Osteocyte (in vitro differentiated cells): ENCODE results near the gene KRTAP12-3. TPM values are rescaled to one million over a fixed set of nuclear protein-coding genes. Genes with fewer than 3 reads are reported as not detected.
A peak's percentile ranks its signal among the peaks of the same experiment; 100 is the strongest.

Experiments
- DNase-seq: peaks from one replicate; pipeline ENCODE4 v3.0.0; 2021; ENCODE audit warnings: mixed read lengths; ENCODE audit not compliant: unreplicated experiment; ENCODE audit errors: extremely low spot score
- H3K27ac Mint-ChIP-seq: one replicate; pipeline ENCODE4 v1.8.0; 2021; ENCODE audit warnings: mild to moderate bottlenecking, mixed read lengths; ENCODE audit not compliant: unreplicated experiment
- H3K27me3 Mint-ChIP-seq: one replicate; pipeline ENCODE4 v1.8.0; 2021; ENCODE audit warnings: mixed read lengths; ENCODE audit not compliant: unreplicated experiment
- H3K36me3 Mint-ChIP-seq: one replicate; pipeline ENCODE4 v1.8.0; 2021; ENCODE audit warnings: mixed read lengths; ENCODE audit not compliant: unreplicated experiment
- H3K4me1 Mint-ChIP-seq: one replicate; pipeline ENCODE4 v1.8.0; 2021; ENCODE audit warnings: mixed read lengths; ENCODE audit not compliant: unreplicated experiment
- H3K4me3 Mint-ChIP-seq: one replicate; pipeline ENCODE4 v1.8.0; 2021; ENCODE audit warnings: mild to moderate bottlenecking, moderate library complexity, mixed read lengths; ENCODE audit not compliant: unreplicated experiment
- H3K9me3 Mint-ChIP-seq: one replicate; pipeline ENCODE4 v1.8.0; 2021; ENCODE audit warnings: mixed read lengths; ENCODE audit not compliant: unreplicated experiment
- CTCF ChIP-seq: fragments of 200-600 bp; sonication (generic); IDR thresholded peaks from 2 replicates; pipeline ENCODE4 v1.5.0; 2021; ENCODE audit warnings: antibody characterized with exemption, mild to moderate bottlenecking, moderate library complexity
- total RNA-seq: library from RNA; stranded (reverse); gene quantifications from 2 replicates; pipeline ENCODE4 v1.2.1, GENCODE V29; 2021

KRTAP12-3 gene
- total RNA-seq, 1 donor from 2014 or later = not detected

GRCh38 chr21:44615911-44616590 lies 41.7 kb upstream of the KRTAP12-3 start:
- Mint-ChIP-seq H3K27ac (no peak overlapping the region), H3K27me3 (peaks cover 11% of the 10 kb centered on the region), H3K9me3 (peaks cover 19% of the 10 kb centered on the region), H3K4me3 (no peak overlapping the region), H3K4me1 (no peaks in the 10 kb centered on the region), H3K36me3 (no peaks in the 10 kb centered on the region)
- no peak for TF ChIP-seq CTCF
- peak; percentile 83 for DNase-seq

- H3K36me3 Mint-ChIP-seq = no peaks in the 10 kb centered on the region
- peak; percentile 82 for DNase-seq
- peaks cover 15% of the 10 kb centered on the region for H3K9me3 Mint-ChIP-seq
- H3K27me3 Mint-ChIP-seq = peaks cover 11% of the 10 kb centered on the region
- no peaks in the 10 kb centered on the region for H3K4me1 Mint-ChIP-seq
- no peak overlapping the region for H3K27ac Mint-ChIP-seq
- no peak for TF ChIP-seq CTCF
- H3K4me3 Mint-ChIP-seq = no peak overlapping the region
Measured at GRCh38 chr21:44616591-44616926, 41.2 kb upstream of the KRTAP12-3 start.

- Mint-ChIP-seq H3K27ac (no peak overlapping the region), H3K36me3 (no peaks in the 10 kb centered on the region), H3K27me3 (peaks cover 11% of the 10 kb centered on the region)
Measured at GRCh38 chr21:44617071-44617501, 40.6 kb upstream of the KRTAP12-3 start.

GRCh38 chr21:44618504-44618903 lies 39.2 kb upstream of the KRTAP12-3 start:
- Mint-ChIP-seq H3K4me3 (no peak overlapping the region), H3K9me3 (peaks cover 29% of the 10 kb centered on the region), H3K27ac (no peak overlapping the region), H3K4me1 (no peaks in the 10 kb centered on the region), H3K27me3 (peaks cover 11% of the 10 kb centered on the region), H3K36me3 (no peaks in the 10 kb centered on the region)
- peak; percentile 49 for DNase-seq
- TF ChIP-seq CTCF = peak; percentile 13

More at GRCh38 chr21:44617071-44617501, 40.6 kb upstream of the KRTAP12-3 start:
- DNase-seq = peak; percentile 73
- TF ChIP-seq CTCF = no peak
- no peaks in the 10 kb centered on the region for H3K4me1 Mint-ChIP-seq
- no peak overlapping the region for H3K4me3 Mint-ChIP-seq
- peaks cover 15% of the 10 kb centered on the region for H3K9me3 Mint-ChIP-seq

- H3K27me3 Mint-ChIP-seq = peaks cover 11% of the 10 kb centered on the region
- no peaks in the 10 kb centered on the region for H3K4me1 Mint-ChIP-seq
- TF ChIP-seq CTCF = no peak
- H3K36me3 Mint-ChIP-seq = no peaks in the 10 kb centered on the region
- no peak overlapping the region for H3K4me3 Mint-ChIP-seq
- H3K27ac Mint-ChIP-seq = no peak overlapping the region
- peaks cover 32% of the 10 kb centered on the region for H3K9me3 Mint-ChIP-seq
- DNase-seq = no peak
Measured at GRCh38 chr21:44618909-44619308, 38.8 kb upstream of the KRTAP12-3 start.
